DMS114 treated with DMSO at 0.1 percent for 48 hours (cell line): ENCODE results near the gene TEDDM1.
"Not testable (repeated sequence)": the region's sequence is repeated elsewhere in the genome, so short reads cannot be mapped to it uniquely, and the experiment has no call there.

Source experiments
- DNase-seq: peaks from one replicate; lab custom pipeline; 2025; ENCODE audit not compliant: unreplicated experiment; lab: John Stamatoyannopoulos, UW

Gene TEDDM1

DNA sequence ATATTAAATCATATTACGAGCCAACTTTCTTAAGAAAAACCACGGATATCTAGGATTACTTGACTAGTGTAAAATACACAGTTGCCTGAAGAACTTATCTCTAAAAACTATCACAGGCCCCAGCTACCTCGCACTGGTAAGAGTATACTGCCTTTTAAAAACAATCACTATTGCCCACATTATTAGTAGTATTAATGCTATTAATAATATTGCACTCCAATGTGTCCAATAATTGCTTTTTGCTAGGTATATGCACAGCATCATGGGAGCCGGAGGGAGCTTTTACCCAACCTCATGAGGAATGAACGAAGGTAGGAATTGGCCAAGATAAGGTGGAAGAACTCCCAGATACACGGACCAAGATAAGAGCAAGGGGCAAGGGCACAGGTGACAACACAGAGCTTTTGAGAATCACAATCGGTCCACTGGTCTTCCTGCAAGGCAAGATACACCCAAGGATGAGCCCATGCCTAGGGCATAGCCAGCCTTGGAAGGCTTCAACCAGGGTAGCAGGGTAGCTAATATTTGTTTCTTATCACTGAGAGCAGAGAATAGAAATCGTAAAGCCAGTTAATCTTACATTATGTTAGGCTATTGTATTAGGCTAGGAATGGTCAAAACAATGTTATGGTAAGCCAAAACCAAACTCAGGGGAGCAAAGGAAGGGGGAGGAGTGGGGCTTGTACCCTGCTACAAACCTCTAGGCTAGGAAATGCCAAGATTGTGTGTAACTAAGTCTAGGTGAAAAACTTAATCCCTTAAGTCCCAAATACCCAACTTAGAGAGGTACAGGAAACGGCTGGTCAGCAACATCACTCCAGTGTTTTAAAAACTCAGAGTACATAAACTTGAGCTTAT is 18.3 kb downstream of the TEDDM1 start:
- no peak for DNase-seq

DNA sequence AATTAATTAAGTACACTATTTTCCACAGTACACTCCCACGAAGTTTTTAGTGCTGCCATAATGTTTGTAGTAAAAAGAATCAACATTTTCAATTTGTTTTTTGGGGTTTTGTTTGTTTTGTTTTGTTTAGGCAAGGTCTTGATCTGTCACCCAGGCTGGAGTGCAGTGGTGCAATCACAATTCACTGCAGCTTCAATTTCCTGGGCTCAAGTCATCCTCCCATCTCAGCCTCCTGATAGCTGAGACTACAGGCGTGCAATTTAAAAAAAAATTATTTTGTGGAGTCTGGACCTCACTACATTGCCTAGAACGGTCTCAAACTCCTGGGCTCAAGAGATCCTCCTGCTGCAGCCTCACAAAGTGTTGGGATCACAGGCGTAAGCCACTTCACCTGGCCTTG is 20.3 kb downstream of the TEDDM1 start:
- no peak for DNase-seq

DNA sequence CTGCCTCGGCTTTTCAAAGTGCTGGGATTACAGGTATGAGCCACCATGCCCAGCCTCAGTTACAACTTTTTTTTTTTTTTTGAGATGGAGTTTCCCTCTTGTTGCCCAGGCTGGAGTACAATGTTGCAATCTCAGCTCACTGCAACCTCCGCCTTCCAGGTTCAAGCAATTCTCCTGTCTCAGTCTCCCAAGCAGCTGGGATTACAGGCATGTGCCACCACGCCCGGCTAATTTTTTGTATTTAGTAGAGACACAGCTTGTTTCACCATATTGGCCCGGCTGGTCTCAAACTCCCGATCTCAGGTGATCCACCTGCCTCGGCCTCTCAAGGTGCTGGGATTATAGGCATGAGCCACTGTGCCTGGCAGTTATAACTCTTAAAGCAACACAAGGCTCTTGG is 20.7 kb downstream of the TEDDM1 start:
- DNase-seq: not testable (repeated sequence)

DNA sequence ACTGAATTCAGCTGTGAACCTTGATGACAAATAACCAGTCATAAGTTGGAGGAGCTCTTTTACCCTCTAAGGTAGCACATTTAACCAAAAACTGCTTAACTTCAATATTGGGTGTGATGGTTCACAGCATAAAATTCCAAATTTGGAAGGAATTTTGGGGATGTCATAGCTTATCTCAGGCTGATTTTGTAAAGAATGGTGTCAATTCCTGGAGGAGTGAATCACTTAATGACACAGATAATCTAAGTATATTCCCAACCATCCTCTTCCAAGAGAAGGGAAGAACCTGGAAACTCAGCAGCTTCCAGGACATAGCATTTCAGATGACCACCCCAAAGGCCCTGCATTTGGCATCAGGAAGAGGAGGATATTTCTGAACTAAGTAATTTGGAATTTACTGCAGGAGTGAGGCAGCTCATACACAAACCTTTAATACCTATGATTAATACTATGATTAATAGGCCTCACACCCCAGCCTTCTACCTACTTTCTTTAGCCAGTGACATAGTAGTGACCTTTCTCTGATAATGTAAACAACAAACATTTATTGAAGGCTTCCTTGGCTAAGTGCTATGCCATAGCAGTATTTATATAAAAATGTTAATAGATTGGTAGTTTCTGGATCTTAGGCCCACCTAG is 23.4 kb downstream of the TEDDM1 start:
- no peak for DNase-seq

DNA sequence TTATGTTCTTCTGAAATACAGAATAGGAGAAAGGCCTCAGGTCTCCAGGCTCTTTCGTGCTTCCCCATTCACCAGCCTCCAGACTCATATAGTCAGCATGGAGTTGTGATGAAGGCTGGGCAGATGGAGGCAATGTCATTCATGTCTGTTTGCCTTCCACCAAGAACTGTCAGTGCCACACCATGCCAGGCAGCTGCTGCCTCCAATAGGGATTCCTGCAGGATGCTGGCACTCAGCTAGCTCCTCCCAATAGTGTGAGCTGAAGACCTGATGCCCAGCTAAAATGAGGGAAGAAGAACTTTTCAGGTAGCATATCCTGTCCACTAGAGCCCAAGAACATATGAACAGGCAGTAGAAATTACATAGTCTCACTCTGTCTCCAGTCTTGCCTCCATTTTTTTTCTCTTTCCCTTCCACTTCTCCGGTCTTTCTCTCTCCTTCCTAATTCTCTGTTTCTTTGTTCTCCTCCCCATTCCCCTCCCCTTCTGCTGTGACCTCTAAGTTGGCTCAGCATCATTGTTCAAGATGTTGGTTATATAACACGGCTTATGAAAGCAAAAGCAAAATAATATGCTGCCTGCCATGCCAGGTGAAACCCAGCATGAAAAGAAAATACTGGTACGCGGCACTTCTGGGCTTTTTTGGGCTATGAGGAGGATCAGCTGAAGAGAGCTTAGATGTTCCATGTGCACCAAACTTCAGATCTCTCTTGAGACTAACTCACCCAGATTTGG is 26.2 kb downstream of the TEDDM1 start:
- DNase-seq: no peak

DNA sequence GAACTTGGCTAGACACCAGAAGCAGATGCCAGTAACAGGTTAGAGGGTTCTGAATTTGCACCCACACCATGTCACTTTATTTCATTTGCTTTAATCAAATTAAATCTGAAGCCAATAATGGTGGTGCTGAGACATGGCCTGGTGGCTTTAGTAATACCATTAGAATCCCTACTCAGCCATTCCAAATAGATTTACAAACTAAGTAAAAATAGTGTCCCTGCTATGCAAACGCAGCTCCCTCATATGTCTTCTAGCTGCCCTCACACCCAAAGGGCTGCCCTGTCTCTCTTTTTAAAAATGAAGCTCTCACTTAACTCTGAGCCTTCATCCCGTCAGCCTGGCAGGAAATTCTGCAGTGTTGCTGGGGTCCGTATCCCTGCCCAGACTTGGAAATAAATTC is 29.9 kb downstream of the TEDDM1 start:
- no peak for DNase-seq

DNA sequence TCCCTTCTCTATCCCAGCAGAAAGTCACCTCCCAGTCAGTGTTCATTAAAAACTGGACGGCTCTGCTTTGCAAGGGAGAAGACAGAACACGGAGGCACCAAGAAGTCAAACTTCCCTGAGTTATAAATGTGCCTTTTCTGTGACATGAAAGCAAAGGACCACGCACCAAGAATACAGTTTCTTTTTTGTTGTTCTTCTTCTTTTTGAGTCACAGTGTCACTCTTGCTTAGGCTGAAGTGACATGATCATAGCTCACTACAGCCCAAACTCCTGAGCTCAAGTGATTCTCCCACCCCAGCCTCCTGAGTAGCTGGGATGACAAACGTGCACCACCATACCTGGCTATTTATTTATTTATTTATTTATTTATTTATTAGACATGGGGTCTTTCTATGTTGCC is 31.6 kb downstream of the TEDDM1 start:
- no peak for DNase-seq

DNA sequence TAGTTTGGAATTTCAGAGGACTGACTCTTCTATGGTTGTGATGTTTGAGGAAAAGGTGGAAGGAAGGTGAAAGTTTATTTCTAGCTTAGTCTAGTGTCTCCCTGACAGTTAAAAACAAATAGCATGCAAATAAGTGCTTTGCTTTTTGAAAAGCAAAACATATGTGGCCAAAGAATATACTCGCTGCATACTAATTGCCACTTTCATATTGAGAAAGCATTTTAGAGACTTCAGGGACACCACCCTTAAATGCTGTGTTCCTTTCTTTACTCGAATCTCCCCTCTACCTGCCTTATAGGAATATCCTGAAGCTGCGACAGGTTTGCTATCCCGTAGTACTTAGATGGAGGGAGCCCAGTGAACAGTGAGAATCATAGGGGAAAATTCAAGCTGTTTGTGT is 32.1 kb downstream of the TEDDM1 start:
- no peak for DNase-seq

DNA sequence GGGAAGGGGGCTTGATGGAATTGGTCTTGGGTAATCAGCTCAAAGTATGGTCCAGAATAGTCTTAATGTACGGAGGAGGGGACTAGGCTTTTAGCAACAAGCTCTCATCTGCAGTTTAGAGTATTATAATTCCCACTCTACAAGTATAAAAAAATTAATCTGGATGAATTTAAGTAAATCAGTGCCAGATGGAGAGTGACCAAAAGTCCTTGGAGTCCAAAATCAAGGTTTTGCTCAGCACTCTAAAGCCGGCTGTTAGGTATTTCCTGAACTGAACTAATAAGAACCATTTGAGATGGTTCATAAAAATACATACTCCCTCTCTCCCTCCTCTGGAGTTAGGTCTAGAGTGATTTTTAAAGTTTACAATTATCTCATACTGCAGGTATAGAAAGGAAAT is 32.5 kb downstream of the TEDDM1 start:
- DNase-seq: no peak

DNA sequence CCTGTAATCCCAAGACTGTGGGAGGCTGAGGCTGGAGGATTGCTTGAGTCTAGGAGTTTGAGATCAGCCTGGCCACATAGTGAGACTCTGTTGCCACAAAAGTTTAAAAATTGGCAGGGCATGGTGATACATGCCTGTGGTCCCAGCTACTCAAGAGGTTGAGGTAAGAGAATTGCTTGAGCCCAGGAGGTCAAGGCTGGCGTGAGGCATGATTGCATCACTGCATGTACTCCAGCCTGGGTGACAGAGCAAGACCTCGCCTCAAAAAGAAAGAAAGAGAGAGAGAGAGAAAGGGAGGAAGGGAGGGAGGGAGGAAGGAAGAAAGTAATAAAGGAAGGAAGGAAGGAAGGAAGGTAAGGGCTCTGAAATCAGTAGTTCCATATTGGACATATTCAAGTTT is 33.9 kb downstream of the TEDDM1 start:
- DNase-seq: no peak

DNA sequence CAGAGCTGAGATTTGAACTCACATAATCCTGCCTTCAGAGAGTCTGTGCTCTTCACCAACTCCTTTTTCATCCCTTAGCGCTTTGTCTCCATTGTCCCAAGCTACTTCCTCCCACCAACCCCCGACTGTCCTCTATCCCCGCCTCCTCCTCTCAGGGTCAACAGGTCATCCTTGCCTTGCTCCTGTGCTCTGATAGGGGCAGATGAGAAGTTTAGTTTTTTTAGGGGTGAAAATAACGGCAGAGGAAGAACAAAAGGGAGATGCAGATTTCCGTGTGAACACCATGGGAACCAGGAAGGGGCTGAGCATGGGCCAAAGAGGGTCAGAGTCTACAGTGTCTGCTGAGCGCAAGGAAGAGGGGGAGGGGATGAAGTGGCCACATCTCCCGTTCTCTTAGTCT is 40.8 kb downstream of the TEDDM1 start:
- DNase-seq: no peak

DNA sequence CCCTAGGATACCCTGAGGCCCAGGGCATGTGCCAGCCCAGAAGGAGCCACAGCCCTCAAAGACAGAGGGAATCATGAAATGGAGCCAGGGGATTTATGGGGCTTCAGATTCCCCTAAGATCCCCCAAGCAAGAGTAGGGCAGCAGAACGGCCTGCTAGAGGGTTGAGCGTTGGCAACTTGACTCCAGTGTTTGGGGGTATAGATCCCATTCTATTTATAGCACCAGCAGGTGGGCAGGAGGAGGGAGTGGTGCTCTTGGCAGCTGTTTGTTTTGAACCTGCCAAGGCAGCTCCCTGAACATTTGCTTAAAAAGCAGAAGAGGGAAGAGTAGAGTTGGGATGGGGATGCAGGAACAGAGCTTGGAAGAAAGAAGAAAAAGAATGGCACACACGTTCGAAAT is 42.6 kb downstream of the TEDDM1 start:
- DNase-seq: no peak

DNA sequence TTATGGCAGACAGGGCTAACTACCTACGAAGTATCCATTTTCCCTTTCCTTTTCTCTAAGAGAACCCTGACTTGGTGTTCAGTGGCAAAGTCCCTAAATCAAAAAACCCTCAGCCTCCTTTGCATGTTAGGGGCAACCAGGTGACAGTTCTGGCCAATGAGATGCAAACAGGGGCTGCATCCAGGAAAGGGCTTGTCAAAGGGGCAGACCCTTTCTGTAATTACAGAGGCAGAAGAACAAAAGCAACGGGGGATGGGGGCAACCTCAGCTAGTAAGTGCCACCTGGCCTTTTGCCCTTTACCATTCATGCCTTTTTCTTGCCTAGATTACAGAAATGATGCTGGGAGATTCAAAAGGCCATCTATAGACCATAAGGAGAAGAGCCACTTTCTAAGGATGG is 43.3 kb downstream of the TEDDM1 start:
- no peak for DNase-seq

DNA sequence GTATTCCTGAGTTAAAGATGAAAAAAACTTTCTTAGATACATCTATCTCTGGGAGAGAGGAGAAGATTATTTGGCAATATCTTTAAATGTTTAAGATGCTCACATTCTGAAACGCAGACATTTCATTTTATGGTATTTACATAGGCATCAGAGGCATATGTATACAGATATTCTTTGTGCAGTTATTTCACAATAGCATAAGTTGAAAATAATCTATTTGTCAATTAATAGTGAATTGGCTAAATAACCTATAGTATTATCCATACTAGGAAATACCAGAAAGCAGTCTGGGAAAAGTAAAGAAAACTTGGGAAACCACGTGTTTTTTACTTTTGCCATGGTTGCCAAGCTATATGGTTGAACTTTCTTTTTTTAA is 44.8 kb downstream of the TEDDM1 start:
- no peak for DNase-seq

DNA sequence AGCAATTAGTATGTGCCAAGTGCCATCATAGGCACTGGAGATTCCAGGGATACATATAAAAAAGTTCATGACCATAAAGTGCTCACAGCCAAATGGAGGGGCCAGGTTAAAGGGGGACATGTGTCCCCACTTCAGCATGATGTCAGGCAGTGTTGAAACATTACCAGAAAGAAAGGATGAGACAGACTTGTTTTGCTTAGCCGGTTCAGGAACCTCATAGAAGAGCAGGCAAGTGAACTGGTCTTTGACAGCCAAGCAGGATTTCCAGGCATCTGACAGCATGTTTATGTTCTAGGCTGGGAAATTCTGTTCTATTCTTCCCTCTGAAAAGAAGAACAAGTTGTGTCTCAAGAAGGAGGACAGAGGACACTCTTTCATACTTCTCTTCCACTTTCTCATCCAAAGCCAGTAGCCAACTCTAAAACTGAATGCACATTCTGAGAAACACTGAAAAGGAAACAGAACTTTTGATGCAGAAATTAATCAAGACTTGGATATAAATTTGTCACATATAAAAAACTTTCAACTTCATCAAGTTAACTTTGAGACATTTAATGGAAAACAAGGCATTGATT is 48.6 kb downstream of the TEDDM1 start:
- DNase-seq: no peak

DNA sequence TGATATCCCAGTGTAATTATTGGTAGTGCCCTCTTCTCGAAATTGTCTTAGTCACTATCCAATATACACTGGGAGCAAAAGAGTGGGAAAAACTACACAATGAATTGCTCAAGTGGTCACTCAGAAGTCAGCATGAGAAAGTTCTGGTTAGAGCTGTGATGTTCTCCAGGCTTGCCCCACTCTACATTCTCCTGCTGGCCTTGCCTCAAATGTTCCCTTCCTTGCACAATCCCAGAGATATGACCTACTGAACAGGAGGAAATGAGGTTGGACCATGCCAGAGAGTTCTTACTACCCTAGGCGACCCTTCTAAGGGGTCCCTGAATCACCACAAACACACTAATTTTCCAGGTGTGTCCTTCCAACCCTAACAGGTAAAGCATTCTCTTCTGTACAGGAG is 49.6 kb downstream of the TEDDM1 start:
- no peak for DNase-seq

DNA sequence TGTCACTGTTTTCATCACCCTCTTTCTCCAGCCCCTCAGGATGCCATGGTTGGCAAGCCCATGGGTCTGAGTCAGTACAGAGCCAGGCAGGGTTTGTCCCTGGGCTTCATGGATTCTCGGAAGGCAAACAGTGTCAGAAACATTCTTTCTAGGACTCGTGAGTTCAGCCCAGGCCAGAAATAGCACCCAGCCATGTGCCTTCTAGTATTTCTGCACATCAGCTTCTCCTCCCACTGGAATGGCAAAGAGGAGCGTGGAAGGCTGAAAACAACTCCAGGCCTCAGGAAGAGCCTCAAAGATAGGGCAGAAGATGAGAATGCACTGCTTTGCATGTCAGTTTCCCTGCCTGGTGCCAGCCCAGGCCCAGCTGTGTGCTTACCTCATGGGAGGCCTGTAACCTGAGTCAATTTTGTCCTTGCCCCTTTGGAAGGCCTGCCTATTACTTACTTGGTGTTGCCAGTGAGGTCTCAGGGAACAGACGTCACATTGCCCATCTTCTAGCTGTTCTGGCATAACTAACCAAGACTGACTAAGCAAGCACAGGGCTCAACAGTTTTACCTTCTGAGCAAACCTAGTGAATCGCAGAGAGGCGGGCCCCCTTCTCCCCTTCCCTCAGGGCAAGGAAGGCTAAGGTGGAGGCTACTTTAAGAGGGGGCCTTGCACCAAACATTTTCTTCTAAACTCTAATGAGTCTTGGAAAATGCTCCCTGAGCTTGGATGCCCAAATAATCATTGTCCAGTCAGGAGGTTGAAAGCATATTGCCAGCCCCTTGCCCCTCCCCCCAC is 51.3 kb downstream of the TEDDM1 start:
- DNase-seq: no peak
